Activated naive CD8-positive, alpha-beta T cell treated with anti-CD3 and anti-CD28 coated beads, Interleukin-2, amount 10 ng/mL, durations not matched to agents 7 days and 5 days (primary cell): Measurements from ENCODE around the gene UBE3B. TPM values are rescaled to one million over a fixed set of nuclear protein-coding genes. Genes with fewer than 3 reads are reported as not detected.

ENCODE experiments used
- ATAC-seq: fragments of 150-1000 bp; cut with Tn5 transposase; one replicate; pipeline ENCODE4 v1.10.0; 2021; ENCODE audit warnings: low read depth, moderate library complexity
- POLR2A ChIA-PET: fragments of 350-600 bp; sonication (Branson Sonifier 250); formaldehyde crosslinking; loops from one replicate; lab custom pipeline; 2021; ENCODE audit warnings: antibody characterized with exemption; lab: Charles Lee
- DNase-seq: peaks from one replicate; pipeline ENCODE4 v3.0.0; 2021
- H3K27ac Mint-ChIP-seq: one replicate; pipeline ENCODE4 v1.8.0; 2022; ENCODE audit warnings: mild to moderate bottlenecking, mixed read lengths
- H3K27me3 Mint-ChIP-seq: one replicate; pipeline ENCODE4 v1.8.0; 2022; ENCODE audit warnings: mild to moderate bottlenecking, moderate library complexity, mixed read lengths
- H3K36me3 Mint-ChIP-seq: one replicate; pipeline ENCODE4 v1.8.0; 2021; ENCODE audit warnings: mild to moderate bottlenecking, mixed read lengths
- H3K4me1 Mint-ChIP-seq: one replicate; pipeline ENCODE4 v1.8.0; 2021; ENCODE audit warnings: mixed read lengths
- H3K4me3 Mint-ChIP-seq: one replicate; pipeline ENCODE4 v1.8.0; 2022; ENCODE audit warnings: mild to moderate bottlenecking, moderate library complexity, mixed read lengths
- H3K9me3 Mint-ChIP-seq: one replicate; pipeline ENCODE4 v1.8.0; 2021; ENCODE audit warnings: mixed read lengths
- total RNA-seq, 2 experiments: library from RNA; stranded (reverse); gene quantifications; one replicate each; pipeline ENCODE4 v1.2.3, GENCODE V29; 2021

Gene UBE3B
- total RNA-seq, 2 experiments from 2014 or later, result 40.0 to 41.7 TPM

DNA sequence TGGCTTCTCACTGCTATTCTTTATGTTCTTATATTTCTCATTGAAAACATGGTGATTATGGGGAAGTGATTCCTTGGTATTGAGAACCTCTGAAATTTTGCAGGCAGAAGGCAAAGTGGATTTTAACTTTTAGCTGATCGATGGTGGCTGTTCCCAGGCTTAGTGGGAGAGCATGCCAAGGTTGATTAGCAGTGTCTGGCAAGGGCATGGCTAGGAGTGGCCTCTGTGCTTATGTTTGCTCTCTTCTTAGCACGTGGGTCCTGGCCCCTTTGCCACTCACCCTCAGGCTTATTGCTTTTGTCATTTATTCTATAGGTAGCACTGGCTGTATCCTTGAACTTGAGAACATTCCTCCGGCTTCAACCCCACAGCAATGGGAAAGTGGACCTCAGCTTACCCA is 98.2 kb downstream of the UBE3B start:
- H3K27me3 Mint-ChIP-seq, result no peaks in the 10 kb centered on the region
- H3K4me3 Mint-ChIP-seq, result no peak overlapping the region
- ATAC-seq (no peak), DNase-seq (no peak)
- H3K27ac Mint-ChIP-seq, result no peak overlapping the region
- H3K4me1 Mint-ChIP-seq, result peaks cover 24% of the 10 kb centered on the region
- H3K36me3 Mint-ChIP-seq, result peaks cover 8% of the 10 kb centered on the region
- H3K9me3 Mint-ChIP-seq, result no peaks in the 10 kb centered on the region
- POLR2A ChIA-PET, result interaction anchor here (1.5 kb wide), 1 partner anchor 15 kb away, joined by 3 read pairs; no protein-coding TSS in a partner anchor

- no peaks in the 10 kb centered on the region for H3K9me3 Mint-ChIP-seq
Measured at GRCh38 chr12:109577311-109577710, 99.9 kb downstream of the UBE3B start.

GRCh38 chr12:109578330-109578927 is 101.0 kb downstream of the UBE3B start:
- H3K27ac Mint-ChIP-seq, result no peak overlapping the region
- ATAC-seq, result no peak
- H3K4me1 Mint-ChIP-seq, result peaks cover 16% of the 10 kb centered on the region
- H3K9me3 Mint-ChIP-seq, result no peaks in the 10 kb centered on the region
- no peaks in the 10 kb centered on the region for H3K27me3 Mint-ChIP-seq
- DNase-seq, result no peak
- POLR2A ChIA-PET, result no interaction called here
- no peak overlapping the region for H3K4me3 Mint-ChIP-seq
- peaks cover 5% of the 10 kb centered on the region for H3K36me3 Mint-ChIP-seq

More at GRCh38 chr12:109577311-109577710, 99.9 kb downstream of the UBE3B start:
- no peak overlapping the region for H3K4me3 Mint-ChIP-seq
- no peak for DNase-seq
- H3K4me1 Mint-ChIP-seq, result peaks cover 23% of the 10 kb centered on the region
- no peak for ATAC-seq
- no peaks in the 10 kb centered on the region for H3K27me3 Mint-ChIP-seq
- peaks cover 6% of the 10 kb centered on the region for H3K36me3 Mint-ChIP-seq
- POLR2A ChIA-PET, result no interaction called here
- no peak overlapping the region for H3K27ac Mint-ChIP-seq

GRCh38 chr12:109579639-109580038 is 102.2 kb downstream of the UBE3B start:
- H3K27ac Mint-ChIP-seq, result no peak overlapping the region
- DNase-seq (no peak), ATAC-seq (no peak)
- peaks cover 11% of the 10 kb centered on the region for H3K4me1 Mint-ChIP-seq
- no peak overlapping the region for H3K4me3 Mint-ChIP-seq
- peaks cover 5% of the 10 kb centered on the region for H3K36me3 Mint-ChIP-seq
- POLR2A ChIA-PET, result no interaction called here
- no peaks in the 10 kb centered on the region for H3K9me3 Mint-ChIP-seq
- no peaks in the 10 kb centered on the region for H3K27me3 Mint-ChIP-seq

DNA sequence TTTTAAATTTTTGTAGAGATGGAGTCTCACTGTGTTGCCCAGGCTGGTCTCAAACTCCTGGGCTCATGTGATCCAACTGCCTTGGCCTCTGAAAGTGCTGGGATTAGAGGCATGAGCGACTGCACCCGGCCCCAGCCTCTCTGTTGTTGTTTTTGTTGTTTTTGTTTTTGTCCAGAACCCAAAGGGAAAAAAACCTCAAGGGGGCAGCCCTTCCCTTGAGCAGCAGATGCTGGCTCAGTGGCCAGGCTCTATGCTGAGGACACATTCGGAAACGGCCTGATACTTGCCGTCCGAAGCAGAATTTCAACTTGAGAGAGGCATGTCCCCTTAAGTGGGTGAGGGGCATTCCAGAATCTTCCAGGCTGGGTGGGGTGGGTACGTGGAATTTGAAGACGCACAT is 102.8 kb downstream of the UBE3B start:
- DNase-seq (no peak), ATAC-seq (no peak)
- no peak overlapping the region for H3K27ac Mint-ChIP-seq
- no peaks in the 10 kb centered on the region for H3K9me3 Mint-ChIP-seq
- peaks cover 5% of the 10 kb centered on the region for H3K36me3 Mint-ChIP-seq
- no peak overlapping the region for H3K4me3 Mint-ChIP-seq
- H3K4me1 Mint-ChIP-seq, result peaks cover 5% of the 10 kb centered on the region
- H3K27me3 Mint-ChIP-seq, result no peaks in the 10 kb centered on the region
- POLR2A ChIA-PET, result no interaction called here

DNA sequence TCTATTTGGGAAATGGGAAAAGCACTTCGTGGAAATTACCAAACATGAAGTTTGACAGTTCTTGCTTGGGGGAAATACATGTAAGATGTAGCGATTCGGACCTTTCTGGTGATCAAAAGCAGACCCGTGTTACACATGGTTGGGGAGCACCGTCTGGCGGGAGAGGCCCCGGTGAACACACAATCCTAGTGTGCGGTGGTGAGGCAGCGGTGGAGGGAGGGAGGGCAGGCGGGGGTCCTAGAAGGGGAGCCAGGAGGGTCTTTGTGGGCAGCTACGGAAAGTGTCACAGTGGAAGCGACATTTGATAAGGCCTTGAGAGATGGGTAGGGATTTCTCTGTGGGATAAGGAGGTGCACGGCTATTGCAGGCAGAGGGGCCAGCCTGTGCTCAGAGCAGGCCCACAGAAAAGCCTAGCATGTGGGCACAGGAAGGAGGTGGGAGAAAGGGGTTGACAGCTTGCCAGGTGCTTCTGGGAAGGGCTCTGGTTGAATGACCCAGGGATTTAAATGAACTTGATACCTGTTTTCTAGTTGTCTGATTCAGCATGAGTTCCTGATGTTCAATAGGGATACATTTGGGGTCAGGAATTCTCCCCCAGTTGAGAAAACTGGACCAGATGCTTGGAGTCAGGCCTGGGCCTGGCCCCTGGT is 103.4 kb downstream of the UBE3B start:
- no peak overlapping the region for H3K27ac Mint-ChIP-seq
- H3K4me3 Mint-ChIP-seq, result no peak overlapping the region
- POLR2A ChIA-PET, result no interaction called here
- no peak for DNase-seq
- H3K36me3 Mint-ChIP-seq, result peaks cover 5% of the 10 kb centered on the region
- no peaks in the 10 kb centered on the region for H3K27me3 Mint-ChIP-seq
- ATAC-seq, result no peak
- peaks cover 5% of the 10 kb centered on the region for H3K4me1 Mint-ChIP-seq
- H3K9me3 Mint-ChIP-seq, result no peaks in the 10 kb centered on the region

DNA sequence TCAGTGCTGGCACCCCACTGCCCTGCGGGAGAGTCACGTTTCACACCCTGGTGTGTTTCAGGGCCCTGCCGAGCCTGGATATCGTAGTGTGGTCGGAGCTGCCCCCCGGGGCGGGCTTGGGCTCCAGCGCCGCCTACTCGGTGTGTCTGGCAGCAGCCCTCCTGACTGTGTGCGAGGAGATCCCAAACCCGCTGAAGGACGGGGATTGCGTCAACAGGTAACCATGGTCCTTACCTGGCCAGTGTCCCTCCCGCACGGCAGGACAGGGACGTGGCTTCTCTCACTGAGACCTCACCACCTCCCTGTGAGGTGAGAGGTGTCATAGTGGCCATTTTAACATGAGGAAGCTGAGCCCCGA is 103.9 kb downstream of the UBE3B start:
- Mint-ChIP-seq H3K27me3 (no peaks in the 10 kb centered on the region), H3K9me3 (no peaks in the 10 kb centered on the region), H3K36me3 (peaks cover 4% of the 10 kb centered on the region), H3K4me1 (peaks cover 5% of the 10 kb centered on the region), H3K4me3 (no peak overlapping the region), H3K27ac (no peak overlapping the region)
- POLR2A ChIA-PET, result no interaction called here
- ATAC-seq (no peak), DNase-seq (no peak)

GRCh38 chr12:109581856-109582255 is 104.4 kb downstream of the UBE3B start:
- H3K27me3 Mint-ChIP-seq, result no peaks in the 10 kb centered on the region

GRCh38 chr12:109582636-109583035 is 105.2 kb downstream of the UBE3B start:
- Mint-ChIP-seq H3K27ac (no peak overlapping the region), H3K27me3 (no peaks in the 10 kb centered on the region), H3K4me3 (no peak overlapping the region), H3K4me1 (peaks cover 5% of the 10 kb centered on the region), H3K9me3 (no peaks in the 10 kb centered on the region), H3K36me3 (peaks cover 4% of the 10 kb centered on the region)
- no peak for DNase-seq
- ATAC-seq, result no peak
- POLR2A ChIA-PET, result no interaction called here

More at GRCh38 chr12:109581856-109582255, 104.4 kb downstream of the UBE3B start:
- Mint-ChIP-seq H3K36me3 (peaks cover 3% of the 10 kb centered on the region), H3K9me3 (no peaks in the 10 kb centered on the region), H3K27ac (no peak overlapping the region), H3K4me3 (no peak overlapping the region), H3K4me1 (peaks cover 5% of the 10 kb centered on the region)
- DNase-seq (no peak), ATAC-seq (no peak)
- POLR2A ChIA-PET, result no interaction called here

DNA sequence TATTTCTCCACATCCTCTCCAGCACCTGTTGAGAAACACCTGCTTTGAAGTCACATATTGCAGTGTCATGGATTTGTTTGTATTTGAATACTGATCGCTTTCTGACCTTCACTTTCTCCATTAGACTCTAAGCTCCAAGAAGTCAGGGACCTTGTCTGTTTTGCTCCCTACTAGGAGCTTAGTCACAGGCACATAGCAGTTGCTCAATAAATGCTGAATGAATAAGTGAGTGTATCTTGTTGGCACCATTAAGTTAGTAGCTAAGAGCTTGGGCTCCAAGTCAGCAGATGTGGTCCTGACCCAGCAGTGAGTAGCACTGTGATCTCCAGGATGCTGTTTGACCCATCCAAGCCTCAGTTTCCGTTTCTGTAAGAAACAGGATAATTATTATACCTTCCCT is 106.3 kb downstream of the UBE3B start:
- Mint-ChIP-seq H3K27me3 (no peaks in the 10 kb centered on the region), H3K4me1 (peaks cover 5% of the 10 kb centered on the region), H3K4me3 (no peak overlapping the region), H3K9me3 (no peaks in the 10 kb centered on the region), H3K27ac (no peak overlapping the region), H3K36me3 (peaks cover 4% of the 10 kb centered on the region)
- no peak for ATAC-seq
- no peak for DNase-seq
- POLR2A ChIA-PET, result interaction anchor here (1.1 kb wide), 1 partner anchor 10 kb away, joined by 3 read pairs; the partner anchor contains the start of gene MVK

Other genes starting within 250 kb of the UBE3B start
- not detected for gene FOXN4, start 168.3 kb upstream of the UBE3B start, total RNA-seq
- gene MYO1H, start 129.7 kb upstream of the UBE3B start, total RNA-seq, result not detected
- gene KCTD10, start 334 bp upstream of the UBE3B start, total RNA-seq, result 10 to 100 TPM; 34.8 to 39.8 TPM
- gene MMAB, start 95.9 kb downstream of the UBE3B start, total RNA-seq, result 10 to 100 TPM; 31.8 to 32.4 TPM
- gene MVK, start 96.2 kb downstream of the UBE3B start, total RNA-seq, result 10 to 100 TPM; 22.4 to 22.6 TPM
- gene FAM222A, start 236.2 kb downstream of the UBE3B start, total RNA-seq, result 1 to 10 TPM in 1 of 2 experiments, under 1 TPM in 1; 0.96 to 1.1 TPM